Erythroblast (primary cell): ENCODE measurements around the gene VEPH1.

Source experiments
- DNase-seq, 2 experiments: peaks; one replicate each; lab custom pipeline; 2025; lab: John Stamatoyannopoulos, UW
- GATA1 ChIP-seq: IDR thresholded peaks from 2 replicates; pipeline ENCODE4 v1.6.1; 2011; ENCODE audit warnings: low read depth, mild to moderate bottlenecking, control low read depth, low read length, moderate library complexity
- POLR2A ChIP-seq: IDR thresholded peaks from 2 replicates; pipeline ENCODE4 v1.6.1; 2011; ENCODE audit warnings: mild to moderate bottlenecking, low read length

Gene VEPH1

DNA sequence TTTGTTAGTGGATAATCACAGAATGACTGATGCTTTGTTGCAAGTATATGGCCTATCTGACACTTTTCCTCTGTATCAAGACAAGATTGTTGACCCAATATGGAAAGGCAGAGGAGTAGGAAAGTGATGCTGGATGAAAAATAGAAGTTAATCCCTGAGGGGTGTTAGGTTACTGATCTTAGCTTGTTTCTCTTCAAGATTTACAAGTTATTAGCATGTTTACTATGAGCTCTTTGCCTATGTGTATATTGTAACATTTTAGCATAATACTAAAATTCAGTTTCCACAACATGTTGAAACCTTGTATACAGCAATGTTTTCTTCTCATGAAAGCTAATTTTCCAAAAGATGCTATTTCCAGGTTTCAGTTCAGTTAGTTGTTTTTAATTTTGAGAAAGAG lies 222.9 kb downstream of the VEPH1 start:
- no peak for DNase-seq

DNA sequence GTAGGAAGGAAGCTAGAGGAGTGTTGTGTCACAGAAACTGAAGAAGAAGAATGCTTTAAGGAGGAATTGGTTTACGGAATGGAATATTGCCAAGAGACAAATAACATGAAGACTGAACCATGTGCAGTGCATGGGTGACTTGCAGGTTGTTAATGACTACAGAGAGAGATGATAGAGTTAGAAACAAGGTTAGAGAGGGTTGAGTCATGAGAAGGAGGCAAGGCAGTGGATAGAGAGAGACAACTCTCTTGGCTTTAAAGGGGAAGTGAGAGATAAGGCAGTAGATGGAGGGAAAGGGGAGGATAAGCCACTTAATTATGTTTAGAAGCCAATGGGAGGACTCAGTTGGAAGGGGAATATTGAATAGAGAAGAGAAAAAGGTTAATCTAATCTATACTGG lies 224.0 kb downstream of the VEPH1 start:
- TF ChIP-seq POLR2A, result no peak
- TF ChIP-seq GATA1, result no peak
- no peak for DNase-seq

More for the DNA sequence above, 222.9 kb downstream of the VEPH1 start:
- no peak for TF ChIP-seq GATA1
- TF ChIP-seq POLR2A, result no peak

DNA sequence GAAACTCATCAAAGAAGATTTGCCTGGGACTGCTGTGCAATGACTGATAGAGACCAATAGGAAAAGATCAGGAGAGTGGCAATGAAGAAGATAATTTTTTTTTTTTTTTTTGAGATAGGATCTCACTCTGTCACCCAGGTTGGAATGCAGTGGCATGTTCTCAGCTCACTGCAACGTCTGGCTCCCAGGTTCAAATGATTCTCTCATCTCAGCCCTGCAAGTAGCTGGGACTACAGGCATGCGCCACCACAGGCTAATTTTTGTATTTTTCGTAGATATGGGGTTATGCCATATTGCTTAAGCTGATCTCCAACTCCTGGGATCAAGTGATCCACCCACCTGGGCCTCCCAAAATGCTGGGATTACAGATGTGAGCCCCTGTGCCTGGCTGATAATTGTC lies 226.4 kb downstream of the VEPH1 start:
- TF ChIP-seq GATA1 (no peak), POLR2A (no peak)
- DNase-seq, result no peak

DNA sequence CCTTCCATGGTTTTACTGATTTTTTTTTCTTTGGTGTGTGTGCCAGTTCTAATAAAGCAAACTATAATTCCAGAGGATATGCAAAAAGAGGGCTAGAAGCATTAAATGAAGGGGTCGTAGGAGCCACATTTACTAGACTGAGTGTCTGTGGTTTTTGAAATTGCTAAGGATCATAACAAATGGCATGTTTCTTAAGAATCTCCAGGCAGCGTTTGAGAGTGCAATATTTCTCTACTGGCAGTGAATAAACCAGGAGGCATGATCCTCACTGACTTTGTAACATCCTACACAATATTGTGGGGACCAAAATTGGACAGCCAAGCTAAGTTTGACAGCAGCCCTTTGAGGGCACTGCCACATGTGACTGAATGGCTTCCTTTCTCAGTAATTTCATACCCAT lies 227.4 kb downstream of the VEPH1 start:
- TF ChIP-seq GATA1 (no peak), POLR2A (no peak)
- no peak for DNase-seq

DNA sequence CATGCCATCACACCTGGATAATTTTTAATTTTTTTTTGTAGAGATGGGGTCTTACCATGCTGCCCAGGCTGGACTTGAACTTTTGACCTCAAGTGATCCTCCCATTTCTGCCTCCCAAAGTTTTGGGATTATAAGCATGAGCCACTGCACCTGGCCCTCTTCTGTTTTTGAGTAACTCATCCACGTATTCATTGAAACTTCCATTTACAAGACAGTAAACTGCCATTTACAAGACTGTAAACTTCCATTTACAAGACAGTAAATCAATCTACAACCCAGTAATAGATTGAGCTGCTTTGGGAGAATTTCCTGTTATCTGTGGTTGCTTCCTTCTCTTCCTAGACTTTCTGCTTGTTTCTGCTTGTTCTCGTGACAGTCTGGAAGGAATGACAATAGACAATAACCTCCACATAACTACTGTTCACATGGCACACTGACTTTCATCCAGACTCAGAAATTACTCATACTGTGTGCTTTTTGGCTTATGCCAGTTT lies 228.5 kb downstream of the VEPH1 start:
- no peak for DNase-seq
- TF ChIP-seq GATA1 (no peak), POLR2A (no peak)

DNA sequence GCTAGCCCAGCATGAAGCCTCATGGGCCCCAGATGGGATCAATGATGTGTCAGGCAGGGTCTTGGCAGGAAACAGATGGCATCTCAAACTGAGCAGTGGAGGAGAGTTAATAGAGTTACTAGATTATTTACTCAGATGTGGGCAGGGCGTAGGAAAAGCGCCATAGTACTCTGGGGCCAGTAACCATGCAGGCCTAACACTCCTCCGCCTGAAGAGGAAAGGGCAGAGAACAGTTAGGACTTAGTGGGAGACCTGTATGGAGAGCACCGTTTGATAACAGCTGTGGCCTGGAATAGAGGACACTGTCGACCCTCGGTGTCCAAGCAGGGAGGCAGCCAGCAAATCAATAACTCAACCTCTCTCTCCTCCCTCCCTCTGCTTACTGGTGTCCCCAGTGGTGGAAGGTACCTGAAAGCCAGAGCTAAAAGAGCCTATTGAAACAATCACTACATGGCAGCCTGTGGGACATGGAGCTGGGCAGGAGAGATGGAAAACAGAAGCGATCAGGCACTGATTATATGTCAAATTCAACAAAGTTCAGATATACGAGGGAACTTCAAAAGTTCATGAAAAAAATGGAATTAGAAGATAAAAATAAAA lies 231.8 kb downstream of the VEPH1 start:
- TF ChIP-seq POLR2A (no peak), GATA1 (no peak)
- DNase-seq, result no peak

DNA sequence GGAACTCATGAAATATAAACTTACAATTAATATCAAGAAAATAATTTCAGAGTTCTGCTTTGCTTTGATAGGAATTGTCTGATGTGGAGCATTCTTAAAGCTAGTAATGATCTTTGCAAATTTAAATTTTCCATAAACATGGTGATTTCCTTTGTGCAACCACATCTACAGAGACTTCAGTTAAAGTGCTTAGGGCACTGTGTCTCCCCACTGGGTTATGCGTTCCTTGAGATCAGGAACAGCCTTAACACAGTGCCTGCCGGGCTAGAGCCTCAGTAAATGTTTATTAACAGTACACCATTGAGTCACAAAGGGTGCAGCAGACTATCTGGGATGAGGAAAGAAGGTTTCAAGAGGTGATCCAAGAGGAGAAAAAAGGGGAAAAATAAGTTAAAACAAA lies 235.2 kb downstream of the VEPH1 start:
- DNase-seq, result no peak
- TF ChIP-seq GATA1 (no peak), POLR2A (no peak)

DNA sequence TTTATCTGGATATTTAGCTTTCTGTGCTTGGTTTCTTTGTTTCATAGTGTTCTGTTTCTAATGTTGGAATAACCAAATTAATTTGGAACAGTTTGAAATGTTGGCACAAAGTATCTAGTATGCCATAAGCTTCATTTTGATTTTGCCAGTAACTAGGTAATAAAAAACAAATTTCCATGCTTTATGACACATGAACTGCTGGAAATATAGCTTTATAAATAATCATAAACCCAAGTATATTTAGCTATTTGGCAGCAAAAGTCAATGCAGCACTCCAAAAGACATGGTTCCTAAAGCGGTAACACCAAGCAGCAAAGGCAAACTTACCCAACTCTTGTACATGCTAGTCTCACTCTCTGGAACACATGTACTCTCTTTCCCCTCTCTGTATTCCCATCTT lies 237.3 kb downstream of the VEPH1 start:
- no peak for DNase-seq
- TF ChIP-seq POLR2A, result no peak
- TF ChIP-seq GATA1, result no peak

DNA sequence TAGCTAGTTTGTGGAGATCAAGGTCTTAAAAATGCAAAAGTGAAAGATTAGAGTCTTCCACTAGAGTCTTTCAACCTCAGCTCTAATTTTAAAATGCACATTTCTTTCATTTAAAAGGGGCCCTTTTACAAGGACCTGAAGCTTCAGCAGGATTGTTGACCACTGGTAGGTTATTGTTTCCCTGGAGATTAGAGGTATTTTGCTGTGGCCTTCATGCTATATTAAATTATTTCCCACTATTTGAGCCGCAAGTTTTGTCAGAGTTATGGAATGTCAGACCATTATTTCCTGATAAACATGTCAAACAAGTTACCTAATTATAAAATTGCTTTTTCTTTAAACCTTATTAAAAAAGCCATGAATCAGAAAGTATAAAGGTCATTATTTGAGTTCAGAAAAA lies 240.2 kb downstream of the VEPH1 start:
- DNase-seq, result no peak
- TF ChIP-seq POLR2A, result no peak

DNA sequence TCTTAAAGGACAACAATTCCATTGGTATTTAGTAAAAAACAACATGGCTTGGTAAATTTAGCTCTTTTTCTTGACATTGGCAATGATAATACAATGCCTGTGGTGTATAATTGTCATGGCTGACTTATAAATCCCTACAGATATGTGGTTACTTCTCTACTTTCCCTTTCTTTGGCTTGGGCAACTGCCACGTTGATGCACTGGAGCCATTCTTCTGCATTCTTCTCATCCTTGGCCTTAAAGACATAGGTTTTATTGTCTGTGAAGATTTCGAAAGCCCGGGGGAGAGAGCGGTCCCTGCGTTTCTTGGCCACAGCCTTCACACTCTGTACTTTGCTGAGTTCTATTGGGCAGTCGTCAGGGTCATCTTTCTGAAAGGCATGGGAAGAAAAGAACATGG lies 242.2 kb downstream of the VEPH1 start:
- DNase-seq, result no peak
- TF ChIP-seq POLR2A (no peak), GATA1 (no peak)

DNA sequence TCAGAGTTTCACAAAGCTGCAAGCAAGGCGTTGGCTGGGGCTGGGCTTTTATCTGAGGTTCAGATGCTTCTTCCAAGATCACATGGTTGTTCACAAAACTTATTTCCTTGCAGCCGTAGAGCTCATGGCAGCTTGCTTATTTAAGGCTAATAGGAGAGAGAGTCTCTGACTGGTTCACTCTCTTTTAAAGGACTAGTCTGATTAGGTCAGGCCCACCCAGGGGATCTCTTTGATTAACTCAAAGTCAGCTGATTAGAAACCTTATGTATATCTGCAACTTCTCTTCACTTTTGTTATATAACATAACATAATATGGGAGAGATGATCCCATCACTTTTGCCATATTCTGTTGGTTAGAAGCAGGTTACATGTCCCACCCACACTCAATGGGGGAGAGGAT lies 243.4 kb downstream of the VEPH1 start:
- TF ChIP-seq GATA1 (no peak), POLR2A (no peak)
- DNase-seq, result no peak

DNA sequence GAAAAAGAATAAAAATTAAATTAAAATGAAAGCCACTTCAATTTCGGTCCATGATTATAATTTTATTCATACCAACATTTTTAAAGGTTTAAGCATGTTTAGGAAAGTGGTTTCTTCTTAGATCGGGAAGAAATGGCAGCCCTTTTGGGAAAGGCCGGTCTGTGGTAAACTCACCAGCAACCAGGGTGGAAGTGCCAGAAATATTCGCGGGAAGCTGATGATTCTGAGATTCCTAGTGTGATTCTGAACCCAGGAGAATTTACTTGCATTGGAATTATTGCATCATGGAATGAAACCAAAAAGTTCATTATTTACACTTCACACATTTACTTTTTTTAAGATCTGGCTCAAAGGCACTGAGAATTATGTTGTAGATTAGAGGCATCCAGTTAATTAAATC lies 246.1 kb downstream of the VEPH1 start:
- TF ChIP-seq POLR2A (no peak), GATA1 (no peak)
- DNase-seq, result no peak

DNA sequence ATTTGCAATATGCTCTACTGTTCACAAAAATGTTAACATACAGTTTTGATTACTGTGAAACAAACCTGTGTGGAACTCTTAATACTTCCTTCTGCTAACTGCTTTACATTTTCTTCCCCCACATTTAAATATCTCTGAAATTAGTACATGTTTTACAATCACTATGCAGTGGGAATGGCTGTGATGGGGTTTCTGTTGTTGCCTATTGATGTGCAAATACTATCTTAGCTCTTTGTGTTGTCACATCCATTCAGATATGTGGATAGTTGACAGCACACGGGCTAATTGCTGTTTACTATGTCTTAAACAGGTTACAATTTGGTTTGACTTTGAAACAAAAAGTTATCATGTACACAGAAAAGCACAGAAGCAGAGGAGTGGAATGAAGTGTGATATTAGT lies 247.4 kb downstream of the VEPH1 start:
- DNase-seq, result no peak
- TF ChIP-seq POLR2A, result no peak
- TF ChIP-seq GATA1, result no peak

DNA sequence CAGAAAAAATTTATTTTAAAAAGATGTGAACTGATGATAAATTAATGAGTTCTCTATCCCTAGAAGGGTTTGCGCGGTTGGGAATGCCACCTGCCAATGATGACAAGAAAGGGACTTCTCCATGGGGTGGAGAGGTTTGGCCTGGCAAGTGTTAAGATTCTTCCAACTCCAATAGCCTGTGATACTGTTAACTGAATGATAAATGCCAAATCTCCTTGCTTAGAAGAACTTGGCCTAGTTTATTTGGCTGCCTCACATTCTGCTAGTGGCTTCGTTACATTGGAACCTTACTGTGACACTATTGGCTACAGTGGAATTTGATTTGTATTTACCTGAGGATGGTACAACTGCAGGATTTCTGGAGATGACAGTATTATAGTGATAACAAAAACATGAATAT lies 251.5 kb downstream of the VEPH1 start:
- TF ChIP-seq GATA1, result no peak
- no peak for TF ChIP-seq POLR2A
- no peak for DNase-seq

DNA sequence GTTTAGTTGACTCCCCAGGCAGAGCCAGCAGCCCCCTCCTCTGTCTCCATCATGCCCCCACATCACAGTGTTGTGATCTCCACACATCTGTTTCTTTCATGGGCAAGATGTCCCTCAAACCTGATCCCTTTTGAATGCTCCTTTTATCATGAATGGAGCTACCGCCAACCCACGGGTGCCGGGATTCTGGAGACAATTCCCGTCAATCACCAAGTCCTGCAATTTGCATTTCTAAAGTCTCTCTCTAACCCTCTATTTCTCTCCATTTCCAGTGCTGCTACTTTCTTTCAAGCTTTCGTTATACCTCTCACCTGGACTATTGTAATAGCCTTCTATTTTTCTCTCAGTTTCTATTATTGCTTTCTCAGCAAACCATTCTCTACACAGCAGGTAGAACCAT lies 253.6 kb downstream of the VEPH1 start:
- no peak for TF ChIP-seq POLR2A
- DNase-seq, result no peak
